Measurements from ENCODE around the gene AADAT. TPM values are rescaled to one million over a fixed set of nuclear protein-coding genes. Genes with fewer than 3 reads are reported as not detected.

The AADAT gene
- total and polyA plus RNA-seq, 11 donors, result 0.53 to 3.3 (median 1.5) TPM

- no peak for ATAC-seq
- WGBS, 4 donors, result 52 to 55% (median 54%) methylated on average over 4 of the region's 4 CpGs
- no peak overlapping the region for H3K4me3 ChIP-seq
- intact Hi-C loops (cut with DNase I), result no loop called here
- H3K4me1 ChIP-seq, result no peaks in the 10 kb centered on the region
- no peaks in the 10 kb centered on the region for H3K27me3 ChIP-seq
- no peaks in the 10 kb centered on the region for H3K9me3 ChIP-seq
- no peak for DNase-seq
- H3K27ac ChIP-seq, result no peak overlapping the region
- no peak for TF ChIP-seq POLR2A (IDR thresholded peaks at IDR 0.05)
- TF ChIP-seq, protein P1, sequence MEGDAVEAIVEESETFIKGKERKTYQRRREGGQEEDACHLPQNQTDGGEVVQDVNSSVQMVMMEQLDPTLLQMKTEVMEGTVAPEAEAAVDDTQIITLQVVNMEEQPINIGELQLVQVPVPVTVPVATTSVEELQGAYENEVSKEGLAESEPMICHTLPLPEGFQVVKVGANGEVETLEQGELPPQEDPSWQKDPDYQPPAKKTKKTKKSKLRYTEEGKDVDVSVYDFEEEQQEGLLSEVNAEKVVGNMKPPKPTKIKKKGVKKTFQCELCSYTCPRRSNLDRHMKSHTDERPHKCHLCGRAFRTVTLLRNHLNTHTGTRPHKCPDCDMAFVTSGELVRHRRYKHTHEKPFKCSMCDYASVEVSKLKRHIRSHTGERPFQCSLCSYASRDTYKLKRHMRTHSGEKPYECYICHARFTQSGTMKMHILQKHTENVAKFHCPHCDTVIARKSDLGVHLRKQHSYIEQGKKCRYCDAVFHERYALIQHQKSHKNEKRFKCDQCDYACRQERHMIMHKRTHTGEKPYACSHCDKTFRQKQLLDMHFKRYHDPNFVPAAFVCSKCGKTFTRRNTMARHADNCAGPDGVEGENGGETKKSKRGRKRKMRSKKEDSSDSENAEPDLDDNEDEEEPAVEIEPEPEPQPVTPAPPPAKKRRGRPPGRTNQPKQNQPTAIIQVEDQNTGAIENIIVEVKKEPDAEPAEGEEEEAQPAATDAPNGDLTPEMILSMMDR (IDR thresholded peaks at IDR 0.05), result no peak
- peaks cover 0 to 35% (median 6%) of the 10 kb centered on the region in 9 donors for H3K36me3 ChIP-seq
These were observed 31.9 kb downstream of the AADAT start for GRCh38 chr4:170057866-170058265.

DNA sequence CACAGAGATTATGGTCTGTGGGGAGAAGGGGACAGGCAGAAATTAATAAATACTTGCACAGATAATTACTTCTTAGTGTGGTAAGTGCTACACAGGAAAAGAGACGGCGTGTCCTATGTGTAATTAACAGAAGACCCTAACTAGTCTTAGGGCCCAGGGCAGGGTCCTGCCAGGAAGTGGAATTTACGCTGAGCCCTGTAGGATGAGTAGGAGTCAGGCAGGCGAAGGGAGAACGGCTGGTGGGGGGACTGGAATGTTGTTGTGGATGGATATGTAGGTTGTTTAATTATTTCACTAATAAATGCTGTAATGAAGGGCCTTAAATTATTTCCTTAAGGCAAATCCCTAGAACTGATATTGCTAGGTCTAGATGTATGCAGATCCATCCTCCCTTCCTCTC is 36.8 kb downstream of the AADAT start:
- no peak for ATAC-seq
- H3K4me3 ChIP-seq, result no peak overlapping the region
- intact Hi-C loops (cut with DNase I), result no loop called here

GRCh38 chr4:170051402-170051801 is 38.4 kb downstream of the AADAT start:
- DNase-seq (no peak), ATAC-seq (no peak)
- H3K9me3 ChIP-seq, result no peaks in the 10 kb centered on the region
- intact Hi-C loops (cut with DNase I), result no loop called here
- no peak overlapping the region for H3K4me3 ChIP-seq
- no peaks in the 10 kb centered on the region for H3K36me3 ChIP-seq
- H3K27me3 ChIP-seq, result no peaks in the 10 kb centered on the region
- no peaks in the 10 kb centered on the region for H3K4me1 ChIP-seq
- 87 to 91% (median 90%) methylated on average over 2 of the region's 2 CpGs for WGBS, 4 donors
- H3K27ac ChIP-seq, result no peak overlapping the region
- TF ChIP-seq, protein P1 (IDR thresholded peaks at IDR 0.05), result no peak
- TF ChIP-seq POLR2A (IDR thresholded peaks at IDR 0.05), result no peak

More for the DNA sequence above, 36.8 kb downstream of the AADAT start:
- Histone ChIP-seq H3K27me3 (no peaks in the 10 kb centered on the region), H3K4me1 (no peaks in the 10 kb centered on the region), H3K36me3 (no peaks in the 10 kb centered on the region), H3K27ac (no peak overlapping the region), H3K9me3 (no peaks in the 10 kb centered on the region)
- DNase-seq, result no peak
- TF ChIP-seq, protein P1 (IDR thresholded peaks at IDR 0.05), result no peak
- no peak for TF ChIP-seq POLR2A (IDR thresholded peaks at IDR 0.05)
- WGBS, 4 donors, result 68 to 78% (median 74%) methylated on average over 5 of the region's 5 CpGs

GRCh38 chr4:170049766-170050165 is 40.0 kb downstream of the AADAT start:
- DNase-seq (no peak), ATAC-seq (no peak)
- no peaks in the 10 kb centered on the region for H3K4me1 ChIP-seq
- H3K9me3 ChIP-seq, result no peaks in the 10 kb centered on the region
- H3K27me3 ChIP-seq, result no peaks in the 10 kb centered on the region
- H3K36me3 ChIP-seq, result no peaks in the 10 kb centered on the region
- whole genome bisulfite sequencing, 4 donors, result 74 to 81% (median 76%) methylated on average over 6 of the region's 6 CpGs
- no peak overlapping the region for H3K27ac ChIP-seq
- TF ChIP-seq, protein P1 (IDR thresholded peaks at IDR 0.05), result no peak
- TF ChIP-seq POLR2A (IDR thresholded peaks at IDR 0.05), result no peak
- H3K4me3 ChIP-seq, result no peak overlapping the region
- intact Hi-C loops (cut with DNase I), result loop anchor here in 9 of 10 donors (2.0 to 10.0 kb wide), 6 partner anchors 237 to 437 kb away; partner anchors contain the start of gene NEK1 (in 3 of the 9)
